Peyer's patch (tissue), 4 donors: Measurements from ENCODE around the gene ADAMTS2. TPM values are rescaled to one million over a fixed set of nuclear protein-coding genes. Genes with fewer than 3 reads are reported as not detected.

Experiments used
- DNase-seq, 3 donors: peaks; one replicate each; pipeline ENCODE4 v3.0.0-alpha.2; 2017 to 2019
- H3K27ac ChIP-seq, 4 donors: fragments of 200-600 bp; sonication (generic); one replicate each; pipeline ENCODE4 v1.5.1; 2016 to 2019
- H3K27me3 ChIP-seq, 2 donors: fragments of 200-600 bp; sonication (generic); one replicate each; pipeline ENCODE4 v1.5.1; 2019
- H3K36me3 ChIP-seq, 3 donors: fragments of 200-600 bp; sonication (generic); one replicate each; pipeline ENCODE4 v1.5.1; 2016 to 2019
- H3K4me1 ChIP-seq, 4 donors: fragments of 200-600 bp; sonication (generic); one replicate each; pipeline ENCODE4 v1.5.1; 2016 to 2019
- H3K4me3 ChIP-seq, 4 donors: fragments of 200-600 bp; sonication (generic); 1 replicate in 3 of 4; 2 replicates in 1 of 4; pipeline ENCODE4 v1.5.1; 2016 to 2019; ENCODE audit warnings: mild to moderate bottlenecking in 1 of 4
- H3K9me3 ChIP-seq, 4 donors: fragments of 200-600 bp; sonication (generic); one replicate each; pipeline ENCODE4 v1.5.1; 2016 to 2019; ENCODE audit warnings: mild to moderate bottlenecking in 1 of 4
- POLR2A ChIP-seq, 2 donors: fragments of 450-650 bp; IDR thresholded peaks; one replicate each; pipeline ENCODE4 v1.5.1; 2017; ENCODE audit warnings: antibody characterized with exemption in 2 of 2, mild to moderate bottlenecking in 2 of 2, moderate library complexity in 2 of 2
- total RNA-seq, 4 donors: library from RNA; depleted of rRNA; stranded (reverse); fragments of >200 nt; gene quantifications; one replicate each; pipeline ENCODE4 v1.1.0, GENCODE V29; 2016
- TF ChIP-seq, protein P1 (sequence below), 6 experiments: fragments of 450-650 bp in 4 of 6; fragments of 200-600 bp in 2 of 6; sonication (generic) in 1 of 6; IDR thresholded peaks; one replicate each; pipeline ENCODE4 v1.5.1; 2017 to 2019; ENCODE audit warnings: antibody characterized with exemption in 6 of 6, mild to moderate bottlenecking in 3 of 6, moderate library complexity in 1 of 6

ADAMTS2 gene
- total RNA-seq, 4 donors from 2014 or later = 5.3 to 90.0 (median 9.5) TPM

DNA sequence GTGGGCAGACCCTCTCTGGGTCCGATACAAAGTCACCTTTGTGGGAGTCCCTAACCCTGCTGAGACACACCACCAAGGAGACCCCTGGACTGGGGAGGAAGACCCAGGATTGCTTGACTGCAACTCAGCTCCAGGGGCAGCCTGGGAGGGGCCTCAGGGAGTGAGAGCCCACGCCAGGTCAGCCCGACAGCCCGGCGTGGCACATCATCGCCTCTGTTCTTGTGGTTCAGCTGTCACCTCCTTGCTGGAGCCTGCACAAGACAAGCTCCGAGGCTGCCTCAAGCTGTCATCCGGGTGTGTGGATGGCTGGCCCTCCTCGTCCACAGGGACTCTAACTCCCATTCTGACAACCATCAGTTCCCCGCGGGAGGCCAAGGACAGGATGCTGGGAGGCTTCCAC, 151.5 kb downstream of the ADAMTS2 start:
- no peak overlapping the region for H3K4me3 ChIP-seq
- DNase-seq = no peak
- no peaks in the 10 kb centered on the region for H3K36me3 ChIP-seq
- no peaks in the 10 kb centered on the region for H3K4me1 ChIP-seq
- H3K27ac ChIP-seq = no peak overlapping the region
- H3K27me3 ChIP-seq = no peaks in the 10 kb centered on the region
- TF ChIP-seq, protein P1, sequence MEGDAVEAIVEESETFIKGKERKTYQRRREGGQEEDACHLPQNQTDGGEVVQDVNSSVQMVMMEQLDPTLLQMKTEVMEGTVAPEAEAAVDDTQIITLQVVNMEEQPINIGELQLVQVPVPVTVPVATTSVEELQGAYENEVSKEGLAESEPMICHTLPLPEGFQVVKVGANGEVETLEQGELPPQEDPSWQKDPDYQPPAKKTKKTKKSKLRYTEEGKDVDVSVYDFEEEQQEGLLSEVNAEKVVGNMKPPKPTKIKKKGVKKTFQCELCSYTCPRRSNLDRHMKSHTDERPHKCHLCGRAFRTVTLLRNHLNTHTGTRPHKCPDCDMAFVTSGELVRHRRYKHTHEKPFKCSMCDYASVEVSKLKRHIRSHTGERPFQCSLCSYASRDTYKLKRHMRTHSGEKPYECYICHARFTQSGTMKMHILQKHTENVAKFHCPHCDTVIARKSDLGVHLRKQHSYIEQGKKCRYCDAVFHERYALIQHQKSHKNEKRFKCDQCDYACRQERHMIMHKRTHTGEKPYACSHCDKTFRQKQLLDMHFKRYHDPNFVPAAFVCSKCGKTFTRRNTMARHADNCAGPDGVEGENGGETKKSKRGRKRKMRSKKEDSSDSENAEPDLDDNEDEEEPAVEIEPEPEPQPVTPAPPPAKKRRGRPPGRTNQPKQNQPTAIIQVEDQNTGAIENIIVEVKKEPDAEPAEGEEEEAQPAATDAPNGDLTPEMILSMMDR (IDR thresholded peaks at IDR 0.05) = no peak
- TF ChIP-seq POLR2A (IDR thresholded peaks at IDR 0.05) = no peak
- no peaks in the 10 kb centered on the region for H3K9me3 ChIP-seq

DNA sequence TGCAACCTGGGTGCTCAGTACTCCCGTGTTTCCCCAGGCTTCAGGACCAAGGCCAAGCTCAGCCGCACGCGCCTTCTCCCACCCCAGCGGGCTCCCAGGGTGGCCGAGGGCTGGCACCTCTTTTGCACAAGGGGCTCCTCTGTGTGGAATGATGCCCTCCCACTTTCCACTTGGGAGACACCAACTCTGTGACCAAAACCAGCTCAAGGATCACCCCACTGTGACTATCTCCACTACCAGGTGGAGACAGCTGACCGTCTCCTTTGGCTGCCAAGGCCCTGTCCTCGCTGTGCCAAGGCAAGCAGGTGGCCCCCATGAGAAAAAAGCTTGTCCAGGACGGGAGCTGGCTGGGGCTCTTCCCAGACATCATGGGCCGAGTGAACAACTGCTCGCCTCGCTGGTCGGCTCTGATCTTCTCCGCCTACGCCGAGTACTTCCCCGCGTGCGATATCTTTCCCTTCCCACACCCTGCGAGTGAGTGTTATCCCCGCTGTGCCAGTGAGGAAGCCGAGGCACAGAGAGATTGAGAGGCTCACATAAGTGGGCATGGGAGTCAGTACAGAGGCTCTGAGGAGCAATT, 152.3 kb downstream of the ADAMTS2 start:
- no peaks in the 10 kb centered on the region for H3K4me1 ChIP-seq
- peak in 1 of 3 donors; percentile 37 for DNase-seq
- H3K9me3 ChIP-seq = no peaks in the 10 kb centered on the region
- H3K4me3 ChIP-seq = no peak overlapping the region
- no peak for TF ChIP-seq POLR2A (IDR thresholded peaks at IDR 0.05)
- TF ChIP-seq, protein P1 (IDR thresholded peaks at IDR 0.05) = no peak
- H3K27me3 ChIP-seq = no peaks in the 10 kb centered on the region
- H3K36me3 ChIP-seq = no peaks in the 10 kb centered on the region
- no peak overlapping the region for H3K27ac ChIP-seq

DNA sequence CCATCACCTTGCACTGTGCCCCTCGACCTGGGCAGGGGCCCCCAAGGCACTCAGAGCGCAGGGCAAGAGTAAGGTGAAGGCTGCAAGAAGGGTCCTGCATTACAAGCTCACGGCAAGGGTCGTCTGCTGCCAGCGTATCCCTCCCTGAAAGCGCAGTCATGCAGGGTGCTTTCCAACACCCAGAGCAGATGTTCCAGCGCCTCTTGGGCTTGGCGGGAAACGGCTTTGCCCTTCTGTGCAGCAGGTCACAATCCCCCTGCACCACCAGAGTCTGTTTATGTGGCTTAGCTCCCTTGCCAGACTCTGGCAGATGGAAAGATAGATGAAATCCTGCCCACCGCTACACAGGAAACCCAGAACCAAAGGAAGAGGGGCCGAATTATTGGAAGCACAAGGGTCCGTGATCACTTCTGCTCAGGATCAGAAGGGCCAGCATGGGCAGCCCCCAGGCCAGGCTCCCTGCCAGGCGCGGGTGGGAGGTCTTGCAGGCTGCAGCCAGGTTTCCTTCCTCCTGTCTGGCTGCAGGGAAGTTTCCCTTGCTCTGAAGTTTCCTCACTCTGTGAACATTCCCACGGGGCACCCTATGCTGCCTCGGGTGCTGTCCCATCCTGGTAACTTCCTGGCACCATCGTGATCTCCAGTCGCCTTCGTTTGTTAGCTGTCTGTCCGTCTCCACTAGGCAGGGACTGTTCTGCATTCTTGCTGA, 152.9 kb downstream of the ADAMTS2 start:
- TF ChIP-seq, protein P1 (IDR thresholded peaks at IDR 0.05) = no peak
- no peak for TF ChIP-seq POLR2A (IDR thresholded peaks at IDR 0.05)
- no peak overlapping the region for H3K4me3 ChIP-seq
- no peaks in the 10 kb centered on the region for H3K27me3 ChIP-seq
- no peaks in the 10 kb centered on the region for H3K9me3 ChIP-seq
- no peak overlapping the region for H3K27ac ChIP-seq
- H3K4me1 ChIP-seq = no peaks in the 10 kb centered on the region
- H3K36me3 ChIP-seq = no peaks in the 10 kb centered on the region
- DNase-seq = peak in 1 of 3 donors; percentile 22

DNA sequence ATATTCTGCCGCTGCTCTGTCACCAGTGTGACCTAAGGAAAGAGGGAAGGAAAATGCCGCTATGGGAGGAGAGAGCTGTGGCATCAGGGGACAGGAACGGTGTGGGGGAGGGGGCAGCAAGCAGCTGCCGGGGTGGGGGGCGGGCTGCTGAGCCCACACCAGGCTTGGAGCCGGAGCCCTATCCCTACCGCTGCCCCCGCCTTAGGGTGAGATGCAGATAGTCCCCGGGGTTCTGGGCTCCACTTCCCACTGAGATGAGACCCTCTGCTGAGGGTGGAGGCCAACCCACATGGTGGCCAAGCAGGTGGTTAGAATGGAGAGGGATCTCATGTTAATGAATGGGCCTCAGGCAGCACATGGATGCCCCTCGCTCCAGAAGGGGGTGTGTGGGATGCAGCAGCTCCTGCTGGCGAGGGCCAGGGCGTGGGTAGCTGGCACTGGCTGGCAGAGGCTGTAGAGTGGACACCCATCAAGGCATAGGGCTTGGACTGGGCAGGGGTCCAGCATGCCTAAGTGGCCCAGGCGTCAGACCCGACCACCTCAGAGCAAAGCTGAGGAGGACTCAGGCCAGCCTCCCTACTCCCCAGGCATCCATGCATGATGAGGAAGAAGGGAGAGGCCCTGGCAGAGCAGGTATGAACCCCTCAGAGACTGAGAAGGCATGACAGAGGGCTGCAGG, 153.6 kb downstream of the ADAMTS2 start:
- no peaks in the 10 kb centered on the region for H3K27me3 ChIP-seq
- H3K27ac ChIP-seq = no peak overlapping the region
- no peaks in the 10 kb centered on the region for H3K9me3 ChIP-seq
- peak in 1 of 3 donors; percentile 27 for DNase-seq
- TF ChIP-seq POLR2A (IDR thresholded peaks at IDR 0.05) = no peak
- TF ChIP-seq, protein P1 (IDR thresholded peaks at IDR 0.05) = no peak
- H3K4me1 ChIP-seq = no peaks in the 10 kb centered on the region
- no peaks in the 10 kb centered on the region for H3K36me3 ChIP-seq
- H3K4me3 ChIP-seq = no peak overlapping the region

DNA sequence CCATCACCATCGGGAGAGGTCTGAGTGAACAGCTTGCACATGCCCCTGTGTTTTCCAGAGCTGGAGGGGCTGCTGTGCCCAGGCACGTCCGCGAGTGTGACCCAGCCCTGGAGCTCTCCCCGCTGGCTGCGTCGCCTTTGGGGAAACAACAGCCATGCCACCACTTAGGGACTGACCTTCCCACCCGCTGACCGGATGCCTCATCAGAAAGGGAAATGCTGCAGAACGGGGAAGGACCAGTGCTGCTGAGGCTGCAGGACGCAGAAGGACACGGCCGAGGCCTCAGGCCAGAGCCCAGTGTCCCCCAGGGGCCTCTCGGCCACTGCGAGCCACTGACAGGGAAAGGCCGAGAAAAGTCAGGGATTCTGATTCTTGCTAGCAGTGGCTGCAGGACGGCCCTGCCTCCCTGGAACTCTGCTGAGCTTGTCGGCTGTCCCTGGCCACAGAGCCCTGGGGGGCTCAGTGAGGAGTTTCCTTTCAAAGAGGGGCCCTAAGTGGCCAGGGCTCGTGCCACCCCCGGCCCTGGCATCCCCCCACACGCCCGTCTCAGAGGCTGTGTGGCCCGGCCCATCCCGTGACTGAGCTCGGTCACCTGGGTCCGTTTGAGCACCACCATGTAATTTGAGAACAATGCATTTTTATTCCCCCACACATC, 154.3 kb downstream of the ADAMTS2 start:
- Histone ChIP-seq H3K27ac (no peak overlapping the region), H3K4me1 (no peaks in the 10 kb centered on the region), H3K27me3 (no peaks in the 10 kb centered on the region), H3K36me3 (no peaks in the 10 kb centered on the region), H3K9me3 (no peaks in the 10 kb centered on the region), H3K4me3 (no peak overlapping the region)
- DNase-seq = peak in 1 of 3 donors; percentile 37
- TF ChIP-seq POLR2A (IDR thresholded peaks at IDR 0.05) = no peak
- TF ChIP-seq, protein P1 (IDR thresholded peaks at IDR 0.05) = no peak
